Measurements from ENCODE around the gene ANKRD35.
"Not testable (repeated sequence)": the region's sequence is repeated elsewhere in the genome, so short reads cannot be mapped to it uniquely, and the experiment has no call there.

Gene ANKRD35

GRCh38 chr1:145885738-145886287 lies at the start of gene ANKRD35:
ANKRD35 (minus strand) TSS chr1:145885866; CDS start chr1:145885758, 108 bp downstream.
- in situ Hi-C loops (cut with MboI; ENCODE audit: low sequenced_read_pairs) = no loop called here

- in situ Hi-C loops (cut with MboI; ENCODE audit: low sequenced_read_pairs) = not testable (repeated sequence)
Measured at GRCh38 chr1:145932522-145933009, 46.9 kb upstream of the ANKRD35 start.

GRCh38 chr1:145927916-145928643 lies 42.4 kb upstream of the ANKRD35 start:
- in situ Hi-C loops (cut with MboI; ENCODE audit: low sequenced_read_pairs) = no loop called here

GRCh38 chr1:145927063-145927886 lies 41.6 kb upstream of the ANKRD35 start, which contains the start of gene RBM8A:
RBM8A (minus strand) TSS chr1:145927484; CDS start chr1:145927426, 58 bp downstream.
- in situ Hi-C loops (cut with MboI; ENCODE audit: low sequenced_read_pairs) = no loop called here

- in situ Hi-C loops (cut with MboI; ENCODE audit: low sequenced_read_pairs) = no loop called here
Measured at GRCh38 chr1:145926686-145927062, 41.0 kb upstream of the ANKRD35 start.

GRCh38 chr1:145922266-145922665 lies 36.6 kb upstream of the ANKRD35 start:
- in situ Hi-C loops (cut with MboI; ENCODE audit: low sequenced_read_pairs) = no loop called here

- in situ Hi-C loops (cut with MboI; ENCODE audit: low sequenced_read_pairs) = not testable (repeated sequence)
Measured at GRCh38 chr1:145920297-145920696, 34.6 kb upstream of the ANKRD35 start.

- in situ Hi-C loops (cut with MboI; ENCODE audit: low sequenced_read_pairs) = loop anchor here (10.0 kb wide), 1 partner anchor 46 kb away; the partner anchor contains the start of genes ANKRD34A and POLR3GL
Measured at GRCh38 chr1:145918992-145919939, 33.6 kb upstream of the ANKRD35 start.

GRCh38 chr1:145918144-145918991 lies 32.7 kb upstream of the ANKRD35 start, which contains the start of gene PEX11B:
PEX11B (minus strand) TSS chr1:145918717; CDS start chr1:145918688, 29 bp downstream.
- in situ Hi-C loops (cut with MboI; ENCODE audit: low sequenced_read_pairs) = loop anchor here (10.0 kb wide), 1 partner anchor 46 kb away; the partner anchor contains the start of genes ANKRD34A and POLR3GL

- in situ Hi-C loops (cut with MboI; ENCODE audit: low sequenced_read_pairs) = loop anchor here (10.0 kb wide), 1 partner anchor 47 kb away; the partner anchor contains the start of genes ANKRD34A and POLR3GL
Measured at GRCh38 chr1:145917595-145917994, 31.9 kb upstream of the ANKRD35 start.

GRCh38 chr1:145916745-145917144 lies 31.1 kb upstream of the ANKRD35 start:
- in situ Hi-C loops (cut with MboI; ENCODE audit: low sequenced_read_pairs) = loop anchor here (10.0 kb wide), 1 partner anchor 48 kb away; the partner anchor contains the start of genes ANKRD34A and POLR3GL

GRCh38 chr1:145912128-145912641 lies 26.5 kb upstream of the ANKRD35 start:
- in situ Hi-C loops (cut with MboI; ENCODE audit: low sequenced_read_pairs) = loop anchor here (10.0 kb wide), 1 partner anchor 53 kb away; the partner anchor contains the start of genes ANKRD34A and POLR3GL

GRCh38 chr1:145908653-145909052 lies 23.0 kb upstream of the ANKRD35 start:
- in situ Hi-C loops (cut with MboI; ENCODE audit: low sequenced_read_pairs) = loop anchor here (10.0 kb wide), 1 partner anchor 54 kb away; the partner anchor contains the start of gene PIAS3

- in situ Hi-C loops (cut with MboI; ENCODE audit: low sequenced_read_pairs) = loop anchor here (10.0 kb wide), 1 partner anchor 52 kb away; the partner anchor contains the start of gene PIAS3
Measured at GRCh38 chr1:145906954-145907753, 21.5 kb upstream of the ANKRD35 start.

GRCh38 chr1:145901312-145902021 lies 15.8 kb upstream of the ANKRD35 start:
- in situ Hi-C loops (cut with MboI; ENCODE audit: low sequenced_read_pairs) = loop anchor here (10.0 kb wide), 1 partner anchor 47 kb away; the partner anchor contains the start of gene PIAS3

GRCh38 chr1:145898756-145899155 lies 13.1 kb upstream of the ANKRD35 start:
- in situ Hi-C loops (cut with MboI; ENCODE audit: low sequenced_read_pairs) = no loop called here

- in situ Hi-C loops (cut with MboI; ENCODE audit: low sequenced_read_pairs) = no loop called here
Measured at GRCh38 chr1:145897969-145898368, 12.3 kb upstream of the ANKRD35 start.

Data from HL-60/S4 treated with retinoic acid at 250 ng/mL for 4 days and 3 days (cell line).